AG09319 (cell line): Measurements from ENCODE around the gene LRRC4C.

Experiments used
- DNase-seq: peaks from one replicate; pipeline ENCODE4 v3.0.0-alpha.2; 2010; ENCODE audit warnings: low read depth; ENCODE audit errors: extremely low read depth
- CTCF ChIP-seq: IDR thresholded peaks from 2 replicates; pipeline ENCODE4 v1.5.1; 2011; ENCODE audit warnings: low read depth, mild to moderate bottlenecking, inconsistent platforms, low read length, moderate library complexity

The LRRC4C gene

GRCh38 chr11:41201156-41201555 lies 258.3 kb downstream of the LRRC4C start:
- no peak for DNase-seq
- no peak; the same call in 1 of the 2 replicates for TF ChIP-seq CTCF

DNA sequence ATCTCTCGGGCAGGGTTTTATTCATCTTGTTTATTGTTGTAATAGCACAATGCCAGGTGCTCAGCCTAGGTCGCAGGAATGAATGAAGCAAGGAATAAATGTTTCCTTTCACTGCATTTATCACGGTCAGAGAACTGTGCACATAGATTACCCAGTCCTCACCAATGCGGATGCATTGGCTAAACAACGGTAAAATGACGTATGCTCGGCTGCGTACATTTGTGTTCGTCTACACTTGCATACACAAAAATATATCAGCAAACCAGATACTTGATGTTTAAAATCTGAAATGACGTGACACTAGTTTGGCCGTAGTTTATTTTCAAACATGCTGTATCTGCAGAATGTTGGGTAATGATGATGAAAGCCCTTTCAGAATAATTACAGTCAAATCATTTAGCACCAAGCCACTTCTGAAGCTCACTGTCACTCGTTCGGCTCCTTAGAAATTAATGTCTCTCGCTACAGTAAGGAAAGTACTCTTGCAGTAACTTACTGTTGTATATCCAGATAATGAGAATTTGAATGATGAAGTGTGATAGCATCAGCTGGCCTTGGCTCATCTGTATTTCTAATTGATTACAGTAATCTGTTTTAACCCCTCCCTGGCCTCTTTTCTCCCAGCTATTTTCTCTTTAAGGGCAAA lies 268.9 kb downstream of the LRRC4C start:
- no peak for DNase-seq
- no peak for TF ChIP-seq CTCF

- no peak for DNase-seq
- no peak for TF ChIP-seq CTCF
Observed at GRCh38 chr11:41189701-41190436, 269.6 kb downstream of the LRRC4C start.

DNA sequence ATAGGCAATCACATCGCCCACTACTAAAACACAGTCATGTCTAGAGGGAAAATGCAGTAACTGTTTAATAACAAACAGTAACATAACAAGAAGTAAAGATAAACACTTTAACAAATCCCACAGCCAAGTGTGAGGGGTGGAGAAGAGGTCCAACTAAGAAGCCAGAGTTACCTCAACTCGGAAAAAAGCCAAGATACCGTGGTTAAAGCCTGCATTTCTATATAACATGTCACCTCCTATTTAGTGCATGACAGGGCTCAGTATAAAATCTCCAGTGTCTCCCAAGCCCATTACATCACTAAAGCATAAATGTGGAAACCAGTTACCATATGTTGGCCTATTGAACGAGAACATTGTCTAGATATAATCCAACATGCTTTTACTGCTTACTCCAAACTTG lies 281.7 kb downstream of the LRRC4C start:
- no peak for DNase-seq
- TF ChIP-seq CTCF, result no peak

DNA sequence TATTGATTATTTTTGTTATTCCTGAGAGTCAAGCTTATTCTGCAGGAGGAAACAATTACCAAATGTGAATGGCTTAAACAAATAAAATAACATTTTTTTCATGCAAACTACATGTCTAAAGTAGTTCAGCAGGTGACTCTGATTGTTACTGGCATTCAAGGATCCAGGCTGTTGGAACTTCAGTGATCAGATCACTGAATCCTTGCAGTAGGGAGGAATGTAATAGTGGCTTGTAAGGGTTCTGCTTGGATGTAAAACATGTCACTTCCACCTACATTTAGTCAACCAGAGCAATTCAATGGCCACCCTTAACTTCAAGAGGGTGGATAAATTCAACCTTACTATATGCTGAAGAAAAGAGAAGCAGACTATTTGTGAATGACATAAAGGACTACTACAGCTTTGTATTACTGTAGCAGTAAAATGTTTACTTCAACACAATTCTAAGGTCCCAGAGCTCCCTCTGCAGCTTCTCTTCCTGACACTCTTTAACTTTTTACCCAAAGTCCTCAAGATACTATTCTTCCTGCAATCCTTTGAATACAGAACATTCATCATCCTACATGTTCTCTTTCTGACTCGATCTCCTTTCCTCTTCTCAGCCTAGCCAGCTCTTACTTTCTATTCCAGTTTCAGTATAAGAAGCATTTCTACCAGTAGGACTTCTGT lies 284.0 kb downstream of the LRRC4C start:
- no peak for TF ChIP-seq CTCF
- DNase-seq, result no peak

GRCh38 chr11:41146326-41146725 lies 313.1 kb downstream of the LRRC4C start:
- no peak for DNase-seq
- TF ChIP-seq CTCF, result no peak

DNA sequence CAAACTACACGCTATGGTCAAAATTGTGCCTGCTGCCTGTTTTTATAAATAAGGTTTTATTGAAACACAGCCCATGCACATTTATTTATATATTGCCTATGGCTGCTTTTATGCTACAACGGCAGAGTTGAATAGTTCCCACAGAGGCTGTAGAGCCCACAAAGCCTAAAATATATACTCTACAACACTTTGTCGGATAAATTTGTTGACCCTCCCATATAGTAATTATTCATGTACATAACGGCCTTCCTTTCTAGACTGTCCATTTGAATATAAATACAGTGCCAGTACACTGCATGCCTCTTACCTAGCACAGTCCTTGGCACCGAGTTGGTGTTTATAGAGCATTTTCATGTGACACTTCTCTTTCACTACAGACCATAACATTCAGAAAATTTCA lies 314.0 kb downstream of the LRRC4C start:
- DNase-seq, result no peak

More for the DNA sequence above, 314.0 kb downstream of the LRRC4C start:
- no peak for TF ChIP-seq CTCF
